ENCODE data around the gene LAMA4.

- TF ChIP-seq CTCF (IDR thresholded peaks at IDR 0.05) = no peak
- no peak for TF ChIP-seq POLR2AphosphoS5 (IDR thresholded peaks at IDR 0.05)
- no peak for TF ChIP-seq POLR2A (IDR thresholded peaks at IDR 0.05; ENCODE audit: low read depth)
These were observed 62.8 kb downstream of the LAMA4 start for GRCh38 chr6:112191509-112192020.
